Colon (tissue), 2 donors: ENCODE data around the gene CST4.
"Not testable (repeated sequence)": the region's sequence is repeated elsewhere in the genome, so short reads cannot be mapped to it uniquely, and the experiment has no call there.

Experiments
- FAIRE-seq: peaks from 2 replicates; lab custom pipeline; 2012; peaks lifted over from hg19 to GRCh38; lab: Jason Lieb, UNC
- donor health status: control.
- donor health status: control.

CST4 gene

GRCh38 chr20:23687986-23688385, 852 bp downstream of the CST4 start:
- FAIRE-seq = no peak

DNA sequence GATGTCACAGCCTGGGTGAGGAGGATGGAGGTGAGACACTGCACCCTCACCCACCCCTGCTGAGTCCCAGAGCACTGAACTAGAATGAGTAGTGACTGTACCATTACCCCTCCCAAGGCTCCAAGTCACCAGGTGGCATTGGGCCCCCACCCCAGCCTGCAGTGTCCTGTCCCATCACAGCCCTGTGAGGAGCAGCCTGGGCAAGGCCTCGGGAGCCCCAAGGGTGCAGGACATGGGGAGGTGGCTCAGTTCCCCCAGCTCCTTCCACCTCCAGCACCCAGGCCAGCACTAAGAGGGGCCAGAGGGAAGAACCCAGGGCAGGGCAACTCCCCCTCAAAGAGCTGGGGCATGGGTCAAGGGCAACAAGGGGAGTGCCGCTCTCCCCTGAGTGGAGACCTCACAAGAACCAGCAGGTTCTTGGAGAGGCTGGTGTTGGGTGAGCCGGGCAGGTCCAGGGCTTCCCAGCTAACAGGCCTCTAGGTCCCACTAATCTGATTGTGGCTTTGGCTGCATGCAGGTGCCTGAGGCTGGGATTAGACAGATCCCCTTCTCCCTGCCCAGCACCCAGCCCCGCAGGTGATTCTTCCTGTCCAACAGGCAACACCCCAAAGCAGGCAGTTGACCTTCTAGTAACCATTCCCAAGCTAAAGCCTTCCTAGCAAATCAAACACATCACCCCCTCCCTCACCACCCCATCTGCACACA, 2.6 kb downstream of the CST4 start:
- FAIRE-seq = no peak

GRCh38 chr20:23685529-23685896, 3.3 kb downstream of the CST4 start:
- FAIRE-seq = not testable (repeated sequence)

DNA sequence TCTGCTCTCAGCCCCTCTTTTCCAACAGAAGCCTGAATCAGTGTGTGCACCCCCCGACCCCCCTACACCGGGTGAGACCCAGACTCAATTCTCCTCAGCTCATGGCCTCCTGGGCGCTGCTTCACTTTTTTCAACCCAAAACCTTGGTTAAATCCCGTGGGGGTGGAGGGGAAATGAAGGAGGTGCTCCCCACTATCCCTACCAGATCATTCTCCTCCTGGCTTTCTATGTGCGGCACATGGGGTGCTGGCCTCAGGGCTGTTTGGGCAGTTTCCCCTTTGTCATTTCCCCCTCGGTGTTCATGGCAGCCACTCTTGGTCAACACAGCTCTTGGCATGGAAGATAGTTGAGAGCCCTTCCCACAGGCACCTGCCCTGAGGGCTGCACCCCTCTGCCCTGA, 4.6 kb downstream of the CST4 start:
- FAIRE-seq = no peak

DNA sequence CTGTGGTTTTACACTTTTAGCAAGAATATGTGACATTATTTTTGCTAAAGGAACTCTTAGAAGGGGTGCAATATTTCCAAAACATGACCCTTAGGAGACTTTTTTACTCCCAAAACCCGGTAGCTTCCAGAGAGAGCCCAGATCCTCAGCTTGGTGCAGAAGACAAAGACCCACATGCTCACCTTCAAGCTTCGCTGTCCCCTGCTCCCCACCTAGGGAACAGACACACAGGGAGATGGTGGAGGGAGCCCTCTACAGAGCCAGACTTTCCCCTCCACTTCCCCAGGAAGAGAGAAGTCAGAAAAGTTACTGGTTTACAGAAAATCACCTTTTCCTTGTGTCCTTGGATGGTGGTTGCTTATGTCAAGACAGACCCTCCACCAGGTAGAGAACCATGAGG, 5.0 kb downstream of the CST4 start:
- no peak for FAIRE-seq

DNA sequence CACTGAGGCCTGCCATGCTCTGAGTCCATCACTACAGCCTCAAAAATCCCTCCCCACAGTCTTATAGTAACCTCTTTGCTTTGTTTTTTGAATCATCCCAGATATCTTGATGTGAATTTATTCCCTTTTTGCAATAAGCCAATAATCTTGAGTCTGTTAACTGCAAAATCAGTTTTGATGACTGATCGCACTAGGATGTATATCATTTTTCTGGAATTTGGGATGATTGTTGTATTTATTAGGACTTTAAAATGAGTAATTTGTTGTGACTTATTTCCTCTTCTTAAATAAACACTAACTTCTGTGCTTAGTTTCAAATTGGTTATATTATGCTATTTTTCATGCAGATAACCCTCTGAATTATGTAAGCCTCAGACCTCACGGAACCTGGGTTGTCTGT, 5.6 kb downstream of the CST4 start:
- FAIRE-seq = no peak

DNA sequence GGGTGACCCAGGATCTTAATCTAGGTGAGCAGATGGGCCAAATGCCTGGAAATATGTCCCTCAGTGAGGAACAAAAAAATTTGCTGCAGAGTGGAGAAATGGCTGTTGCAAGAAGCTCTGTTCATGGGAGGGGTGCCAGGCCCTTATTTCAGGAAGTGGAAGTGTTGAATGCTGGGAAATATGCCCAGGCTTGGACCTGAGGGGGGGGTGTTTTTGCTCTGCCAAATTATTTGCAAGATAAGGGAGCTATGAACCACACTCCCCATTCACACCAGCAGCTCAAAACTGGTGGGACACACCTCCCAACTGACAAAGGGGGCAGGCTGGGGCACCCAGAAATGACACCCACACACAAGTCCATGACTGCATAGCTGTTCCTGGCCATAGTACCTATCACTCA, 8.7 kb downstream of the CST4 start:
- FAIRE-seq = no peak

DNA sequence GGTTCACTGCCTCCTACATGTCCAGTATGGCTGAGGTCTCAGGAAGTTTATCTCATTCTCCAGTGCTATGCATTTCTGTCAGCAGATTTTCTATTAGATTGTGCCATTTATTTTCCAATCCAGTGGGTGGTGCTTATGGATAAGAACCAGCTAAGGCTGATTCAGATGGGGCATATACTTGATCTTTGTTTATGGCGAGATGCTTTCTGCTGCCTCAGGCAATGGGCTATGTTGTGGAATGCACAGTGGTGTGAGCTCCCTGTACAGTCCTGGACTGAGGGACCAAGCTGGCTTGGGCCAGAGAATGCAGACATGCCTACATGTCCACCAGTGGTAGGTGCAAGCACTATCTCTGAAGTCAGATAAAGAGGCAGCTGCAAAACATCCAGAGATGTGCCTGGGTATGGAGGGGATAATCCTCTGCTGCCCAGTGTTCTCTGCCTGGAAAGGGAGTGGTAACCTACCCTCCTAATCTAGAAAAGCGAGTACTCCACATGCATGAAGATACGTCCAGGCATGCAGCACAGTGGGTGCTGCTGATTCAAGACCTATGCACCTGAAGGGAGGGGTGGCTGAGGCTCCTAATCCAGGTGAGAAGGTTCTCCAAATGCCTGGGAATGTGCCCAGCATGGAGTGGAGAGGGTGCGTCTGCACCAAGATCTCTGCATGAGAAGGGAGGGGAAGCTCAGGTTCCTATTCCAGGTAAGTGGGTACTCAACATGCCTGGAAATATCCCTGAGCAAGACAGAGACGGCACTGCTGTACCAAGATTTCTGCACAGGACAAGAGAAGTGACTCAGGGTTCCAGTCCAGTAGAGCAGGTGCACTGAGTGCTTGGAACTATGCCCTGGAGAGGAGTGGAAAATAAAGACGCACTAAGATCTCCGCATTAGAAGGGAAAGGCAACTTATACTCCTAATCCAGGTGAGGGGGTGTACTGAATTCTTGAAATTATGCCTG, 9.4 kb downstream of the CST4 start:
- FAIRE-seq = no peak

DNA sequence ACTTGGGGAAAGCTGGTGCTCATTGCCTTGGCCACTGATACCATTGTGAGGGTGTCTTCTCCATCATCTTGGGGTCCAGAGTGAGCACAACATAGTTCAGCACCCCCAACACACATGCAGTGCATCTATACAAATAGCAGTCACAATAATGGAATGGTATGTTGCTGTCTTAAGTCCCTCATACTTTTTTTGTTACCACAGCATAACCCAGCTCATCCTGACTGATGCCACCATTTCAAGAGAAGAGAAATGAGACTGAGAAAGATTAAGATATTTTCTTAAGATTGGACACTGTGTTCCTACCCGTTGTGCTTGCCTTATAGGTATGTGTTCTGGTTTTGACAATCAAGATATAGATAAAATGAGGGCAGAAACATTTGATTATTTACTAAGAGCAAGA, 15.6 kb downstream of the CST4 start:
- no peak for FAIRE-seq

- no peak for FAIRE-seq
Measured at GRCh38 chr20:23672158-23672557, 16.7 kb downstream of the CST4 start.

GRCh38 chr20:23671479-23671878, 17.4 kb downstream of the CST4 start:
- FAIRE-seq = no peak

DNA sequence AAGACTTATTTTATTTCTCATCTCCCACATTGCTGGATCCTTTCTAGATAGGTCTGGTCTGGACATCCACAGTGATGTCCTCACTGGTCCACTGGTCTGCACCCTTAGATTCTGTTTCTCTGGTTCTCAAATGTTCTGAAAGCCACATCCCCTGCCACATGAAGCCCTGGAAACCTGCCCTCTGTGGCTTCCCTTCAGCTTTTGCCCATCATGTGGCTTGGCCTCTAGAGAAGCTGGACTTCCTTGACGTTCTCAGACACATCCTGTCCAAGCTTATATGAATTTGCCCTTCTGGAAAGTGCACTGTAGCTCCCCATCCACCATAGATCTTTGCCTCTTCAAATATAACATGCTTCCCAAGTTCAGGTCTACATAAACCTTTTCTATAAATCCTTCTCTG, 18.5 kb downstream of the CST4 start:
- no peak for FAIRE-seq

DNA sequence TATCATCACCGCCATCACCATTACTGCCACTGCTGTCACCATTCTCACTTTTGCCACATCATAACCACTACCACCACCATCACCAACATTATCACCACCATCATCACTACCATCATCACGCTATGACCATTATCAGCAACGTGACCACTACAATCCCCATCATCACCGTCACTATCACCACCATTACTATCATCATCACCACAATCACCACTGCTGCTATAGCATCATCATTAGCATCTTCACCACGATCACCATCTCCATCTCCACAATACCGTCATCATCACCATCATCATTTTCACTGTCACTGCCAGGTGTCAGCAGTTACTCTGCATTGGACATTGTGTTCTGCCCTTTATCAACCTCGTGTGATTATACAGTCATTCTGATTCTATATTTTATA, 19.0 kb downstream of the CST4 start:
- no peak for FAIRE-seq

GRCh38 chr20:23669327-23669726, 19.5 kb downstream of the CST4 start:
- no peak for FAIRE-seq

GRCh38 chr20:23668477-23668951, 20.3 kb downstream of the CST4 start:
- no peak for FAIRE-seq

- FAIRE-seq = no peak
Measured at GRCh38 chr20:23667666-23668065, 21.2 kb downstream of the CST4 start.

DNA sequence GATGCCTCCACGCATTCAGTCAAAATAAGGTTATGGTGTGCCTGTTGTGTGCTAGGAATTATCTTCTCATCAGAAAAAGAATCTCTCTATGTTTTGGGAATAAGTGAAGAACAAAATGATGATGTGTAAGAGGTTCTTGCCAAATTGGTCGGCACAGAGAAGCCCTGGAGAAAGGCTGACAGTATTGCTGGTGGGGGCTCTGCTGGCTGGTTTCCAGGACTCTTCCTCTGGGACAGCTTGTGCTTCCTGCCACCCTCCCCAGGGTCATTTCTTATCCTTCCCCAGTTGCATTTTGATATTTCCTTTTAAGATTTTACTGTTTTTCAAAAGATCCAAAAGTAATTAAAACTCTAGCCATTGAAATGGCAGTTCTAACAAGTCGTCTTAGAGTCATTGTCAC, 22.1 kb downstream of the CST4 start:
- no peak for FAIRE-seq

- no peak for FAIRE-seq
Measured at GRCh38 chr20:23666189-23666588, 22.6 kb downstream of the CST4 start.

DNA sequence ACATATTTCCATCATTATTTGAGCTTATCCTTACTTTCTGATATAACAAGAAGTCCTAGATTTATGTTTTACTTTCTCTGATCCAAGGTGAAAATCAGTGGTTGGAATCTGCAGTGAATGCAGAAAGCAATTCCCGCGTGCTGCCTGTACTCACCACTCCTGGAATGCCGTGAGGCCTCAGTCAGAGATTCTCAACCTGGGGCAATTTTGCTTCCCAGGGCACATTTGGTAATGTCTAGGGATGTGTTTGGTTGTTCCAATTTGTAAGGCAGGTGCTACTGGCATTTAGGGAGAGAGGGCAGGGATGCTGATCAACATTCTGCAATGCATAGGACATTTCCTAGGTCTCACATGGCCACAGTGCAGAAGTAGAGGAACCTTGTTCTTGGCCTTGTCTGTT, 23.9 kb downstream of the CST4 start:
- no peak for FAIRE-seq

DNA sequence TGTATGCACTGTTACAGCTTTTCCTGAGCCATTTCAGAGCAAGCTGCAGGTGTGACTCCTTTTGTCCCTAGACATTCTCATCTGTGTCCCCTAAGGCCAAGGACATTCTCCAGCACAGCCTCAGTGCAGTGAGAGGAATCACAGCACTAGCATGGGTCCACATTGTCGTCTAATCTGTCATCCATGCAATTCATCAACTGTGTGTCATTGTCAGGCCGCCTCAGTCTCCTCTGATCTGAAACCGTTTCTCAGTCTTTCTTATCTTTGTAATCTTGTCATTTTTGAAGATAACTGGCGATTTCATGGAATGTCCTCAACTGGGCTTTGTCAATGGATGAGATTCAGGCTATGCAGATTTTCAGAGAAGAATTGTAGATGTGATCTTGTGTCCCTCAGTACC, 24.8 kb downstream of the CST4 start:
- FAIRE-seq = not testable (repeated sequence)

DNA sequence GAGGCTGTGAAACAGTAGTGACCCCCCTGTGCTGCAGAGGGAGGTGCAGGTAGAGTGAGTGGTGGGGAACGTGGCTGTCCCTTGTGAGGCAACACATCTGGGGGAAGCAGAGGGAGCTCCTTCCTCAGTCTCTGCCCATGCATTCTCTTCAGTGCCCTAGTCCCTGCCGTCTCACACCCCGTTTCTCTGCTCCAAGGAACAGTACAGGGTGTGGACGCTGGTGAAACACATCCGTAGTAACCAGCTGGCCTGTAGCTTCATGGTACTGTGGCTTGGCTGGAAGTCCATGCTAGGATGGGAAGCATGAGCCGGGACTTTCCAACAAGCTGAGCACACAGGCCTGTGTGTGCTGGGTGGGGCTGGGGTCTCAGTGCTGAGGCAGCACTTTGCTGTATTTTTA, 25.7 kb downstream of the CST4 start:
- no peak for FAIRE-seq

DNA sequence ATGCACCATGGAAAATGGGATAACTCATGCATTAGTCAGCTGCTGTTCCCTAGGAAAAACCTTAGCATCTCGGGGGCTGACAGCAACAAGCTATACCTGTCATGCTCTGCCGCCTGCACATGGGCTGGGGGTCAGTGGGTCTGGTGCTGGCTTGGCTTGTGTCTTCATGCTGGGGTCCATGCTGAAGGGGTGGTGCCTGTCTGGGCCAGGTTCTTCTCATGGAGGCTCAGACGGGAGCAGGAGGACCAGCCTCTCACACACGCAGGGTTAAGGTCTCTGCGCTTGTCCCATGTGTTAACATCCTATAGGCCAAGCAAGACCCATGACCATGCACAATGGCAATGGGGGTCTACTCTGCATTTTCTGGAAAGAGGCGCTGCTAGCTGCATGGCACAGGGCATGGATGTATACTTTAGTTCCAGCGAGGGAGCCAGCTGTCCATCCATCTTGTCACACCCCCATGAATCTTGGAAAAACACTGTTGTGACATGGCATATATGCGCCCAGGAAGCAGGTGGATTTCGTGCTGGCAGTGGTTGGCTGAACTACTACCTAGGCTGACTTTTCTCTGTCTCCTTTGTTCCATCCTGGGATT, 26.5 kb downstream of the CST4 start:
- FAIRE-seq = no peak

DNA sequence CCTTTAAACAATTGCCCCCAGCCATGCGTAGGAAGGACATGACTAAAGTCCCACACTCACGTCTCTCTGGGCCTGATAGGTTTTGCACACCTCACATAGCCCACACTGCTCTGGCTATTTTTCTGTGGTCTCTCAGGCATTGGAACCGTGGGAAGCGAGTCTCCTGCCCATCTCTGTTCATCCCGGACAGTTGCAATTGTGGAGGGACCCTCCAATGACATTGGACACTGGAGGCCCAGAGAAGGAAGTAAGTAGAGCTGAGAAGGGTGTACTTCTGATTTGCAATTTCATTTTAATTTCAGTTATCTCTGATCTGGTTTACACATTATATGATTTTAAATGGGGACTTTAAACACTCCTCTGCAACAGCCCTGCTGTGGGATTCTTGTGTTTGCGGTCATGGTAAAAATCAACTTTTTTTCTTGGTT, 27.8 kb downstream of the CST4 start:
- FAIRE-seq = no peak
